Thyroid gland (tissue), 4 donors: ENCODE data around the gene KIR2DL1.

Experiments used
- CTCF ChIP-seq, 6 experiments: fragments of 200-600 bp in 3 of 6; fragments of 450-650 bp in 3 of 6; sonication (generic) in 3 of 6; IDR thresholded peaks; one replicate each; pipeline ENCODE4 v1.5.1; 2016 to 2019; ENCODE audit warnings: antibody characterized with exemption in 6 of 6, mild to moderate bottlenecking in 2 of 6, inconsistent platforms in 1 of 6, moderate library complexity in 1 of 6
- POLR2A ChIP-seq, 2 donors: fragments of 450-650 bp; IDR thresholded peaks; one replicate each; pipeline ENCODE4 v1.6.1; 2017; ENCODE audit warnings: antibody characterized with exemption in 2 of 2, mild to moderate bottlenecking in 2 of 2, moderate library complexity in 1 of 2

DNA sequence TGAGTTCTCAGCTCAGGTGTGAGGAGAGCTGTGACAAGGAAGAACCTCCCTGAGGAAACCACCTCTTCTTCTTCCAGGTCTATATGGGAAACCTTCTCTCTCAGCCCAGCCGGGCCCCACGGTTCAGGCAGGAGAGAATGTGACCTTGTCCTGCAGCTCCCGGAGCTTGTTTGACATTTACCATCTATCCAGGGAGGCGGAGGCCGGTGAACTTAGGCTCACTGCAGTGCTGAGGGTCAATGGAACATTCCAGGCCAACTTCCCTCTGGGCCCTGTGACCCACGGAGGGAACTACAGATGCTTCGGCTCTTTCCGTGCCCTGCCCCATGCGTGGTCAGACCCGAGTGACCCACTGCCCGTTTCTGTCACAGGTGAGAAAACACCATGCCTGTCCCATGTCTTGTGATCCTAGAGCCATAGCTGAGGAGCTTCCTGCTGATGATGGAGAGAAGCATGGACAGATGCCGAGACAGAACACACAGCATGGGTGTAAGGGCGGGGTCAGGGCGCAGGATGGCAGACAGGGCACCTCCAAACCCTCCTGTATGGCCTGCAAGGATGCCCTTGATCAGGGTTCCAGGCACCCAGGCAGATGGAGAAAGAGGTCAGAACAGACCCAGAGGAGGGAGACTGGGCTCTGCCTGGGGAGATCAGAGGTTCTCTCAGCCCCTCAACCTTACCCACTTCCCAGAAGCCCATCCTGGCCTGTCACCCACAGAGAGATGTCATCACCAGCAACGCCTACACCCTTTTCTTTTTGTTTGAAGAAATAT is 40.0 kb upstream of the KIR2DL1 start:
- TF ChIP-seq CTCF (IDR thresholded peaks at IDR 0.05) (no peak), POLR2A (IDR thresholded peaks at IDR 0.05) (no peak)
